Liver (tissue), 3 donors: ENCODE measurements around the gene PKD1L1.

Source experiments
- FOXA1 ChIP-seq: IDR thresholded peaks from 2 replicates; pipeline ENCODE4 v1.6.1; 2016; ENCODE audit warnings: antibody characterized with exemption
- JUND ChIP-seq, 2 donors: IDR thresholded peaks; 2 replicates each; pipeline ENCODE4 v1.6.1; 2016; ENCODE audit warnings: antibody characterized with exemption in 2 of 2
- RAD21 ChIP-seq, 2 donors: IDR thresholded peaks; 2 replicates each; pipeline ENCODE4 v1.6.1; 2016; ENCODE audit warnings: antibody characterized with exemption in 2 of 2, mild to moderate bottlenecking in 2 of 2
- TAF1 ChIP-seq: conservative IDR thresholded peaks from 2 replicates; pipeline ENCODE4 v1.6.1; 2016; ENCODE audit warnings: antibody characterized with exemption, mild to moderate bottlenecking
- TF ChIP-seq, protein P1 (sequence below): fragments of 150-350 bp; IDR thresholded peaks from 2 replicates; pipeline ENCODE4 v1.5.1; 2017; ENCODE audit warnings: improper control_type of control experiment, low read depth, low read length; ENCODE audit not compliant: missing input control
- TF ChIP-seq, protein P2 (sequence below): IDR thresholded peaks from 2 replicates; pipeline ENCODE4 v1.6.1; 2016; ENCODE audit warnings: antibody characterized with exemption
- TF ChIP-seq, protein P3 (sequence below): IDR thresholded peaks from 2 replicates; pipeline ENCODE4 v1.6.1; 2016; ENCODE audit warnings: antibody characterized with exemption
- TF ChIP-seq, protein P4 (sequence below): IDR thresholded peaks from 2 replicates; pipeline ENCODE4 v1.6.1; 2016; ENCODE audit warnings: antibody characterized with exemption, mild to moderate bottlenecking
- donor health status: healthy.
- donor health status: healthy.

DNA sequence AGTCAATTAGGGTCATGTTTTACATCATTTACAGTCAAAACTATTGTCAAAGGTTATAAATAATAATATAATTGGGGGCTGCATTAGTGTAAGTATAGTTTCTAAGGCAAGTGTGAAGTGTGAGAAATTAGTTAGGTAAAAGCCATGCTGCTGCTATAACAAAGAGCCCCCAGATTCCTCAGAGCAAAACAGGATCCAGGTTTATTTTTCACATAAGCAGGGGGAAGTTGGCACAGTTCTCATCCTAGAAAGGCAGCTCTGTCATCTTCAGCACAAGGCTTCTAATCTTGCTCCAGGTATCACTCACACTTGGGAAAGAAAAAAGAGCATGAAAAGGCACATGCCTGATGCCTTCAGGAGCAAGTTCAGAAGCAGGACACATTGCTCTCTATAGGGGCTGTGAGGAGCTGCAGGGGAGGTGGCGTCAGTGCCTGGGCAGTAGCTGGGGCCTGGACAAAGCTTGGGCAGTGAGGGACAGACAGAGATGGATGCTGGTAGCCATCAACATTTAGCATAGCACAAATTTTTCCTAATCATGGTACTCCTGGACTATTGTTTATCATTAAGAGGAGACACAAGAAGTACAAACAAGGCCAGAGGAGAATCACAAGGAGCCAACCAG, 170.6 kb downstream of the PKD1L1 start:
- TF ChIP-seq, protein P1, sequence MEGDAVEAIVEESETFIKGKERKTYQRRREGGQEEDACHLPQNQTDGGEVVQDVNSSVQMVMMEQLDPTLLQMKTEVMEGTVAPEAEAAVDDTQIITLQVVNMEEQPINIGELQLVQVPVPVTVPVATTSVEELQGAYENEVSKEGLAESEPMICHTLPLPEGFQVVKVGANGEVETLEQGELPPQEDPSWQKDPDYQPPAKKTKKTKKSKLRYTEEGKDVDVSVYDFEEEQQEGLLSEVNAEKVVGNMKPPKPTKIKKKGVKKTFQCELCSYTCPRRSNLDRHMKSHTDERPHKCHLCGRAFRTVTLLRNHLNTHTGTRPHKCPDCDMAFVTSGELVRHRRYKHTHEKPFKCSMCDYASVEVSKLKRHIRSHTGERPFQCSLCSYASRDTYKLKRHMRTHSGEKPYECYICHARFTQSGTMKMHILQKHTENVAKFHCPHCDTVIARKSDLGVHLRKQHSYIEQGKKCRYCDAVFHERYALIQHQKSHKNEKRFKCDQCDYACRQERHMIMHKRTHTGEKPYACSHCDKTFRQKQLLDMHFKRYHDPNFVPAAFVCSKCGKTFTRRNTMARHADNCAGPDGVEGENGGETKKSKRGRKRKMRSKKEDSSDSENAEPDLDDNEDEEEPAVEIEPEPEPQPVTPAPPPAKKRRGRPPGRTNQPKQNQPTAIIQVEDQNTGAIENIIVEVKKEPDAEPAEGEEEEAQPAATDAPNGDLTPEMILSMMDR: no peak
- TF ChIP-seq FOXA1: no peak
- TF ChIP-seq, protein P2, sequence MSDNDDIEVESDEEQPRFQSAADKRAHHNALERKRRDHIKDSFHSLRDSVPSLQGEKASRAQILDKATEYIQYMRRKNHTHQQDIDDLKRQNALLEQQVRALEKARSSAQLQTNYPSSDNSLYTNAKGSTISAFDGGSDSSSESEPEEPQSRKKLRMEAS: no peak
- TF ChIP-seq, protein P3, sequence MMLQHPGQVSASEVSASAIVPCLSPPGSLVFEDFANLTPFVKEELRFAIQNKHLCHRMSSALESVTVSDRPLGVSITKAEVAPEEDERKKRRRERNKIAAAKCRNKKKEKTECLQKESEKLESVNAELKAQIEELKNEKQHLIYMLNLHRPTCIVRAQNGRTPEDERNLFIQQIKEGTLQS: no peak
- no peak for TF ChIP-seq RAD21 (IDR thresholded peaks at IDR 0.05)
- no peak for TF ChIP-seq JUND (IDR thresholded peaks at IDR 0.05)
- TF ChIP-seq, protein P4, sequence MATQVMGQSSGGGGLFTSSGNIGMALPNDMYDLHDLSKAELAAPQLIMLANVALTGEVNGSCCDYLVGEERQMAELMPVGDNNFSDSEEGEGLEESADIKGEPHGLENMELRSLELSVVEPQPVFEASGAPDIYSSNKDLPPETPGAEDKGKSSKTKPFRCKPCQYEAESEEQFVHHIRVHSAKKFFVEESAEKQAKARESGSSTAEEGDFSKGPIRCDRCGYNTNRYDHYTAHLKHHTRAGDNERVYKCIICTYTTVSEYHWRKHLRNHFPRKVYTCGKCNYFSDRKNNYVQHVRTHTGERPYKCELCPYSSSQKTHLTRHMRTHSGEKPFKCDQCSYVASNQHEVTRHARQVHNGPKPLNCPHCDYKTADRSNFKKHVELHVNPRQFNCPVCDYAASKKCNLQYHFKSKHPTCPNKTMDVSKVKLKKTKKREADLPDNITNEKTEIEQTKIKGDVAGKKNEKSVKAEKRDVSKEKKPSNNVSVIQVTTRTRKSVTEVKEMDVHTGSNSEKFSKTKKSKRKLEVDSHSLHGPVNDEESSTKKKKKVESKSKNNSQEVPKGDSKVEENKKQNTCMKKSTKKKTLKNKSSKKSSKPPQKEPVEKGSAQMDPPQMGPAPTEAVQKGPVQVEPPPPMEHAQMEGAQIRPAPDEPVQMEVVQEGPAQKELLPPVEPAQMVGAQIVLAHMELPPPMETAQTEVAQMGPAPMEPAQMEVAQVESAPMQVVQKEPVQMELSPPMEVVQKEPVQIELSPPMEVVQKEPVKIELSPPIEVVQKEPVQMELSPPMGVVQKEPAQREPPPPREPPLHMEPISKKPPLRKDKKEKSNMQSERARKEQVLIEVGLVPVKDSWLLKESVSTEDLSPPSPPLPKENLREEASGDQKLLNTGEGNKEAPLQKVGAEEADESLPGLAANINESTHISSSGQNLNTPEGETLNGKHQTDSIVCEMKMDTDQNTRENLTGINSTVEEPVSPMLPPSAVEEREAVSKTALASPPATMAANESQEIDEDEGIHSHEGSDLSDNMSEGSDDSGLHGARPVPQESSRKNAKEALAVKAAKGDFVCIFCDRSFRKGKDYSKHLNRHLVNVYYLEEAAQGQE: no peak
- TF ChIP-seq TAF1: no peak
